HG03460 (cell line): Measurements from ENCODE around the gene TRIM31.
"Not testable (repeated sequence)": the region's sequence is repeated elsewhere in the genome, so short reads cannot be mapped to it uniquely, and the experiment has no call there.

Experiments
- ATAC-seq: cut with Tn5 transposase; IDR thresholded peaks from one replicate; pipeline ENCODE4 v1.9.1; 2021; ENCODE audit not compliant: unreplicated experiment

Gene TRIM31

DNA sequence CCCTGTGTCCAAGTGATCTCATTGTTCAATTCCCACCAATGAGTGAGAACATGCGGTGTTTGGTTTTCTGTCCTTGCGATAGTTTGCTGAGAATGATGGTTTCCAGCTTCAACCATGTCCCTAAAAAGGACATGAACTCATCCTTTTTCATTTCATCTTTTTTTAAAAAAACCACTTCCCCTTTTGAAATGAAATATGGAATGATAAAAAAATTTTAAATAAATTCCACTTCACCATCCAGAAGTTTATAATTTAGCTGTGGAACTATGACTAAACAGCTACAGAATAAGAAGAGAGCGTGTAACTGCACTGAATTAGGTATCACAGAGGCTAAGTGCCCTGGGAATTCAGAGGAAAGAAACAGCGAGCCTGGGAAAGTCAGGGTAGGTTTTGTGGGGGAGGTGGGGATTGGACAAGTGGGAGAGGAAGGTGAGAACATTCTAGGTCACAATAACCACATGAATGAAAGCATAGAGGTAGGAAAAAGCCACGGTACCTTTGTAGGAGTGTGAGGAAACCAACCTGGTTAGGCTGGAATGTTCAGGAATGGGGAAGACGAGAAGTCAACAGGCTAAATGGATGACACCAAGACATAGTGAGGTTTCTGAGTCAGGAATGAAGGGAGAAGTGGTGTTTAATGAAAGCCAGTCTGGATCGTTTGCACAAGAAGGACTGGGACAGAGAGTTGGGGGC lies 37.1 kb upstream of the TRIM31 start:
- no peak for ATAC-seq

DNA sequence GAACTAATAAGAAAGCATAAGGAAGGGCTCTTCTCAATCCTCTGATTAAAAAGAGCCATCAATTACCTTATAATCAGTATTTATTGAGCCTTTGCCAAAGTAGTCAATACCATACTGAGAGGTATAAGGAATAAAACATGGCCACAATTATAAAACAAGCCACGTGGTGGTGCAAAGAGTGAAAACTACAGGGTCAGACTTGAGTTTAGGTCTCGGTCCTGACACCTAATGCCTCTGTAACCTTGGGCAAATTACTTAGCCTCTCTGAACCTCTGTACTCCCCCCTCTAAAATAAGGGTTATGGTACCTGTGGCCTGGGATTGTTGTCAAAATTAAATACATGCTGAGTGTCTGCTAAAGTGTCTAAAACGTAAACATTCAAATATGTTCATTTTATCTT lies 36.3 kb upstream of the TRIM31 start:
- no peak for ATAC-seq

DNA sequence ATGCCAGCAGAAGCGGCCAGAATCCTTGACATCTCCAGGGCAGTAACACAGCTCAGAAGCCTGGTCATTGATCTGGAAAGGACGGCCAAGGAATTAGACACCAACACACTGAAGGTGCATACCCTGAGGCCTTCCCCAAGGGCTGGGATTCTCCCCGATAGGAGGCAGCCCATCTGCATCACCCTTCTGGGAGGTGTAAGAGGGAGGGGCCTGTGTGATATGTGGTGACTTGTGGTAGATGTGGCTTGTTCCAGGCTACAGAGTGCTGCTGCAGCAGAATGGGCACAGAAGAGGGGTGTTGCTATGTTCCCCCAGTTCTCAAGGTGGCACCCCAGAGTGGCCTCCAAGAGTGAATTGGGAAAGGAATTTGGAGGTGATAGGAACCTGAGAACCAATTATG lies 34.2 kb upstream of the TRIM31 start:
- ATAC-seq: no peak

DNA sequence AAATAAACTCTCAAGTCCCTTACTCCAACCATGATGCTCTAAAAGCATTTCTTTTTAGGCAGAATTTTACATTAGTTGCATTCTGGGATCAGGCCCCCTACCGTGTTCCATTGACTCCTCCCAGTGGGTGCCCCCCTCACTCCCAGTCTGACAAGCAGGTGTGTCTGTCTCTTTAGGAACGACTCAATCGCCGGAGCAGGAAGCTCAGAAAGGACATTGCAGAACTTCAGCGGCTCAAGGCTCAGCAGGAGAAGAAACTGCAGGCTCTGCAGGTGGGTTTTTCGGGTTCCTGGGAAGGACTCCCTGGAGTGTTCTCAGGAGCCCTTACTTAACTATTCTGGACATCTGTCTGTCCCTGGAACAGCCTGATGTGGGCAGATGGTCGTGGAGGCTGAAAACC lies 32.9 kb upstream of the TRIM31 start:
- ATAC-seq: no peak

DNA sequence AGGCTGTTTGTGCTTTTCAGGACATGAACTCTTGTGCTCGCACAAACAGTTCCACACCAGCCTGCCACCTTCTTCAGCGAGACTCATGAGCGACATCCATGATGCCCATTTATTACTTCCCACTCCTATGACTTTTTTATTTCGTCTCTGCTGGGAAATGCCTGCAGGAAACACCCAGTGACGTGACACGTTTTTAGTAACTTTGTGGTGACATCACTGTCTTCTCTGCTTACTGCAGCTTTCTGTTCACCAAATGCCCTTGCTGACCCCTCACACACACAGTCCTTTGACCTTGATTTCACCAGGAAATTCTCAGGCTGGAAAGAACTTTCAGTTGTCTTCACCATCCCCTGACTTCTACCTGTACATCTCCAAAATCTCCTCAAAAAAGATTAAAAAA lies 31.9 kb upstream of the TRIM31 start:
- ATAC-seq: no peak

DNA sequence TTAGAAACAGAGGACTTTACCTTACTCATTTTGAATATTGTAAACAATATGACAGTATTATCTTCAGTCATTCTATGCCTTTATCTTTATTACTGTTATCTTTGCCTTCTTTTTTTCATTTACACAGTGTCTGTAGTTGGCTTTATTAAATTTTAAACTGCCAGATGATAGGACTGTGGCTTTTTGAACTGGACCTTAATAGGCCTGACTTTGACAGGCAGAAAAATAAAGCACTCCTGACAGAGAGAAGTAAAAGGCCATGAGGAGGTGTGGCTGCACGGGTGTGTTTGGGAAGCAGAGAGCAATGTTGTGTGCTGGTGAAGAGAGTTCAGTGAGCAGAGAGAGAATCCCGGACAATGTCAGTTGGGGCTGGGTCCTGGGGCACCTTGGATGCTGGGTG lies 30.9 kb upstream of the TRIM31 start:
- ATAC-seq: no peak

DNA sequence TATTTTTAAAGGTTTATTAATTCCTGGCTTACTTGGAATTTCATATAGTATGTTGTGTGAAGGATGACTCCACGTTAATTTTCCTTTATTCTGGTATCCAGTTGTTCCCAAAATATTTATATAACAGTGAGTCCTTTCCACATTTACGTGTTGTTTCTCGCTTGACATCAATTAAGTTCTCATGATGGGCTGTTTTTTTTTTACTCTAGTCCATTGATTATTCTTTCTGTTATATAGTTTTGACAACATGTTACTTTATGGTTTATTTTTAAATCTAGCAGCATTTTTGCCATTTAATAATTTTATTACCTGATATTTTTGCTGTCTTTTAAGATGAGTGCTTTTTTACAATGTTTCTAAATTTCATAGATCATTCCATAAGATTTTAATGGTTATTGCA lies 29.8 kb upstream of the TRIM31 start:
- ATAC-seq: no peak

DNA sequence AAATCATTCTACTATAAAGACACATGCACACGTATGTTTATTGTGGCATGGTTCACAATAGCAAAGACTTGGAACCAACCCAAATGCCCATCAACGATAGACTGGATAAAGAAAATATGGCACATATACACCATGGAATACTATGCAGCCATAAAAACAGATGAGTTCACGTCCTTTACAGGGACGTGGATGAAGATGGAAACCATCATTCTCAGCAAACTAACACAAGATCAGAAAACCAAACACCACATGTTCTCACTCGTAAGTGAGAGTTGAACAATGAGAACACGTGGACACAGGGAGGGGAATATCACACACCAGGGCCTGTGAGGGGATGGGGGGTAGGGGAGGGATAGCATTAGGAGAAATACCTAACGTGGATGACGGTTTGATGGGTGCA lies 27.4 kb upstream of the TRIM31 start:
- not testable (repeated sequence) for ATAC-seq

DNA sequence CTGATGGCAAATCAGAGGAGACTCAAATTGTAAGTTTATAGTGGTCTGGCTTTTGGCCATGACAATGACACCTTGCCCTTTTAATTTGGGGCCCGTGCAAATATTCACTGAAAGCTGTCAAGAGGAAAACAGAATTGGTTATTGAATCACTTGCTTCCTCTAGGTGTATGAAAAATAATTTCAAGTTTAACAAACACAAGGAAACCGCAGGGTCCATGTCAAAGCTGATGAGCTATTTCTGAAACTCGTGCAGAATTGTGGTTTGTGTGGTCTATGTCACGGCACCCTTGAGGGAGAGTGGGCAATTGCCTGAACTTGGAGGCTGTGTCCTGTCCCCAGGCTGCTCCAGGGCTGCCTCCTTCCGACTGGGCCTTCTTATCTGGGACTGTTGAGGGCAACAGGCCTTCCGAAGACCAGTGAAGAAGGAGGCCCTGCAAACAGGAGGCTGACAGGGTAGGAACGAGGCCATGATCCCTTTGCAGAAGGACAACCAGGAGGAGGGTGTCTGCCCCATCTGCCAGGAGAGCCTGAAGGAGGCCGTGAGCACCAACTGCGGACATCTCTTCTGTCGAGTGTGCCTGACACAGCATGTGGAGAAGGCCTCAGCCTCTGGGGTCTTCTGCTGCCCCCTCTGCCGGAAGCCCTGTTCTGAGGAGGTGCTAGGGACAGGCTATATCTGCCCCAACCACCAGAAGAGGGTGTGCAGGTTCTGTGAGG lies 23.8 kb upstream of the TRIM31 start:
- no peak for ATAC-seq

DNA sequence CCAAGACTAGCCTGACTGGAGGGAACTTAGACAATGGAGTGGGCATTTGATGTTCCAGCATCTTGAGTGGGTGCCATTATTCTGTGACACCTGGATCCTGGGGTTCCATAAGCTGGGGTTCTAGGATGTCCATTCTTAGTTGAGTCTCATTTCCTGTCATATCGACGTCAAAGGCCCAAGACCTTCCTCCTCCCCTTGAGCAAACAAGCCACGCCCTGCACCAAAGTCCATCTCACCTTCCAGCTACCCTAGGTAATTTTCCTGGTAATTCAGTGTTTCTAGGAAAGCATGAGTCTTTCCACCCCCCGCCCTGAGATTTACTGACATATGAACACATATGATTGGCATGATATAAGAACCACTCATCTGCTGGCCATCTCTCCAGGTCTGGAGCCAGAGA lies 22.9 kb upstream of the TRIM31 start, which contains the start of gene TRIM40:
Gene TRIM40, plus strand, starts transcription at position 384 of the 400 bp plus-strand sequence. CDS start 897 bp downstream, outside the sequence.
- no peak for ATAC-seq

DNA sequence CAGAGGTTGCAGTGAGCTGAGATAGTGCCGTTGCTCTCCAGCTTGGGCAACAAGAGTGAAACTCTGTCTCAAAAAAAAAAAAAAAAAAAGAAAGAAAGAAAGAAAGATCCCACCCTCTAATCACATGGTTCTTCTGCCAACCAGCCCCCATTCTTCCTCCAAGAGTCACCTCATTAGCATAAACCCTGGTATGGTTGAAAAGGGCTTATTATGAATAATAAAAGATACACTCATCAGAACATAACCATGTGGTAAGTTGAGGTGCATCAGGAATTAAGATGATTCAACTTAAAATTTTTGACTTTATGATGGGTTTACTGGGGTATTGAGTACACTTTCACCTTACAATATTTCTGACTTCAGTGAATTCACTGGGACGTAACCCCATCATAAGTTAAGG lies 22.3 kb upstream of the TRIM31 start:
- no peak for ATAC-seq

DNA sequence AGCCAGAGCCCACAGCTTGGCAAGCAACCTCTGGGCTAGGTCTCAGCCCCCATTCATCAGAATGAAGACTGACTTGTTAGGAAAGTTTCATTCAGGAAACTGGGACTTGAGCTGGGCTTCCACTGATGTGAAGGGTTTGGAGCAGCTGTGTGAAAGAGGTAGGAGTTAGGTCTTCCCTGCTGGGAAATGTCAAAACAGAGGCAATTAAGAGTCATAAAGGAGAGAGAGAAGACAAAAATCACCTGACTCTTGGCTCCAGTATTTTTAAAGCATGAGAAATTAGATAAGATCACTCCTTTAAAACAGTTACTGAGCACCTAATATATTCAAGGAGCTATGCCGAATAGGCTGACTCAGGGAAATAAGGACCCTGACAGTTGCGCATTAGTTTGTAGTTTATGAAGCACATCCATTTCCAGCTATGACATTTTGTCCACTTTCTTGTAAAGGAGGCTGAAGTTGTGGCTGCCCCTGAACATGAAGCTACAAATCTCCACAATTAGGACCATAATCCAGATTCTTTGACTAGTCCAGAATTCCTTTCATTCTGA lies 19.1 kb upstream of the TRIM31 start:
- no peak for ATAC-seq

DNA sequence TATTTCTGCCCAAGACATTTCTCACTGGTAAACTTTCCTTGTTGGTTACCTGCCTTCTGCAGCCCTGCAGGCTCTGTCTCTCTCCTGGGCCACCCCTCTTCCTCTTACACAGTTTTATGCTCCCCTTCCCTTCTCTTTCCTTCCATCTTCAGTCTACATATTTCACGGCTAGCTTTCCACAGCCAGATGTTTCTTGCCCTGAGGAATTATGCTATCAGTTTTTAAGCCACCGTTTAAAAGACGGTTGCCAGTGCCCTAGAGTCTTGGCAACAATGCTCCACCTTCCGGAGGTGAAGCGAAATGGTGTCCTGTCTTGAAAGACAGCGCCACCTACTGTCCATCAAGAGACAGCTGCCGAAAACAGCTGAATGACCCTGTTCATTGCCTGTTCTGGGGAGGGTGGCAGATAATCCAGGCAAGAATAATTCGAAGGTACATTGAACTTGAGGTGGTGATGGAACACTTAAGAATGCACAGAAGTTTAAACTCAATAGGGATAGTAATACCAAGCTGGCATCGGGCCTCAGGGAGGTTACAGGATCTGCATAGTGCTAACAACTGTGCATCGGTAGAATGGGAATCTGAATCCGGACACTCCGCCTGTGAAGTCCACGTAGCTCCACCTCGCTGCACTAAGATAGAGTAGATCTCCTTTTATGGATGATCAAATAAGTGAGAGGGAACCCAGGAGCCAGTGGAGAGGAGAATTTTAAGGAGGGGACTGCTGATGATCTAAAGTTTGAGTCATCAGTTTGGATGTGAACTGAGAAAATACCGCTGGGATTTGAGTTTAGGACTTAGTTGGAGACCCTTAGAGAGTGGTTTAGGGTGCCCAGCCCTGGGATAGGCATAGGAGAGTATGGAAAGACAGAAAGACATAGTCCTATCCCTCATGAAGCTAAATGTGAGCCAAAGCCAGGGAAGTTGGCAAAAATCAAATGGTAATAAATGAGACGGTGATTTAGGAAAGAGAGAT lies 18.3 kb upstream of the TRIM31 start:
- no peak for ATAC-seq

DNA sequence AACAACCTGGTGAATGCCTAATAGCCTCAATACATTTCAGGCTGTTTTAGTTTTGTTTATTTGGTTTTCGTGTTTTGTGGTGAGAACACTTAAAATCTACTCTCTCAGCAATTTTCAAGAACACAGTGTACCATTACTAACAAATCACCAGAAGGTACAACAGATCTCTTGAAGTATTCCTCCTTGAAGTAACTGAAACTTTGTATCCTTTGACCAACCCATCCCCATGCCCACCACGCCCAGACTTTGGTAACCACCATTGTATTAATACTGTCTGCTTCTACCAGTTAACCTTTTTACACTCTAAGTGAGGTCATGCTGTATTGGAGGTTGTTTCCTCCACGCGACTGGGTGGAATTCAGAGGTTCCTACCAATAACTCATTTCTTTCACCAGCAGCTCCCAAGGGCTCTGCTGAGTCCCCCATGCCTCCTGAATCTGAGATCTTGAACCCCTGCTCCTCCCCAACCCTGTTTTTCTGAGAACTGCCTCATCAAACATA lies 17.3 kb upstream of the TRIM31 start:
- ATAC-seq: no peak

DNA sequence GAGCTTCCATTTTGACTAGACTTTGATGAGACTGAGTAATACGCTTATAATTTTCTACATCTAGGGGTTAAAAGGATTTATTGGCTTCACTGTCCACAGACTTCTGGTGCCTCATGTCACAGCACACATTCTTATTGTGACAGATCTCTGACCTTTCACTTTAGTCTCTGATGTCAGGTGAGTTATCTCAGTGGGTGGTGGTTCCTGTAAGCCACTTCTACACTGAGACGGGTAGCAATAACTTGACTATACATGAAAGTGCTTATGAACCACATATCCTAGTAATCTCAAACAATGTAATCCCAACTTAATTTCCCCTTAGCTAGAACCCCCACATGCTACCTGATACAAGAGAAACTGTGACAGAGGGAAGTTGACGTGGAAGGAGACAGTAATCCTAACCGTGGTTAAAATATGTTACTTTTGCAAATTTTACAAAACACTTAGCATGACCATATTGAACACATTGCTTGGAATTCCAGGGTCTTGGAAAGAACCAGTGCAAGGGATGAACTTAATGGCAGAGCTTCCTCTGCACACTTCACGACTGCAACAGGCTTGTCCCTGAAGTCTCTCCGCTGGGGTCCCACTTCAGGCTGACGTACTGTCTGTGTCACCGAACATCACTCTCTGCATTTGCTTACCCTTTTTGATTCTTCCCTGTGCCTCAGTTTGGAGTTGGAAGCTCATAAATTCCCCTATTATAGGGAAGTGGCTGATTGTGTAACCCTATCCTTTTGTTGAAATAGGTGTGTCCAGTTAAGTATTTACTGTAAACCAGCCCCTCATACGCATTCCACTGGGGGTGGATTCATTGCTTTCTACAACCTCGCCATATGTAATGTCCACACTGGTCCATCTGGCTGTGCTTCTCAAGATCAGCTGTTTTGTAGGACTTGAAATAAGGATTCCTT lies 16.6 kb upstream of the TRIM31 start:
- no peak for ATAC-seq

DNA sequence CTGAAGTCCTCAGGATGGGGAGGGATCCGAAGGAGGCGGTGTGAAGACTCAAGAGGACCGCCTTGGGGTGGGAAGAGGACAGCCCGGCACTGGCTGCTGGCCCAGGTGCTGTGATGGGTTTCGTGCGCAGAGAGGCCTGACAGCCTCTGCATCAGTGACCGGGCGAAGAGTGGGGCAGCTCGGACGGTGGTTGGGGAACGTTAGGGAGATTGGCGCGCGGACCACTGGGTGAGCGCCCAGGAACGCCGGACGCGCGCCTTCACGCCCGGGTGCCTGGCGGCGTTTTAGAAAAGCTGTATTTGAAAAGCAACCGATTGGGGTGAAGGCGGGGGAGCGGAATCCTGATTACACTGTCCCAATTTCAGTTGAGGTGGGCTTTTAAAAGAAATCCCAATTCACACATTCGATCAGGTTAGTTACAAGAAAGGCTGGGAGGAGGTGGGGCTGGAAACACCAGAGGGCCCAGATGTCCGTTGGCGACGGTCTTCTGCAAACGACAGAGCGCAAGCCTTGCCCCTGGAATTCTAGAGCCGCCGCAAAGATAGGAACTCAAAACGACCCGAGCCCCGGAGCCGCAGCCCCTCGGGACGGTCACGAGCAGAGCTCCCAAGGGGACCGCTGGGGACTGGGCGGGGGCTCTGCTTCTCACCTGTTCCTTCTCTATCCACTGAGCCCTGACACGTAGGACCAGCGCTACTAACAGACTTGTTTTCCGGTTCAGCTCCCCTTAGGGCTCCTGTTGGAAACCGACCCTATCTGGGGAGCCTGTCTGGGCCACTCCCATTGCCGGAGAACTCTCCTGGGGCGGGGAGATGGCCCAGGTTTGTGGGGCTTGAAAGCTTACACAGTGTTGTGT lies 14.6 kb upstream of the TRIM31 start:
- ATAC-seq: no peak

DNA sequence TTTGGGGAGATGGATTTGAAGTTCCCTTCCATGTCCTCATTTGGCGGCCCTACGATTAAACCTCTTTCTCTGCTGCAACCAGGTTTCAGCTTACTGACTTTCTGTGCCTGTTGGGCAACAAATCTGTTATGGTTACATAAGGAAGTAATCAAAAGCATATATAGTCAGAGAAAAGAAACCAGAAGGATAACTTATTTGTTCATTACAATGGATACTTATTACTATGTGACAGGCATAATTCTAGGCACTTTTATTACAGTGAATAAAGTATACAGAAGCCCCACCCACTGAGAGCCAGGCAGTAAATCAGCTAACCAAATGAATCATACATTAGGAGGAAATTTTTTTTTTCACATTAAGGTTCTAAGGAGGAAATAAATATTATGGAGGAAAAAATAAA lies 9.6 kb upstream of the TRIM31 start:
- ATAC-seq: no peak

DNA sequence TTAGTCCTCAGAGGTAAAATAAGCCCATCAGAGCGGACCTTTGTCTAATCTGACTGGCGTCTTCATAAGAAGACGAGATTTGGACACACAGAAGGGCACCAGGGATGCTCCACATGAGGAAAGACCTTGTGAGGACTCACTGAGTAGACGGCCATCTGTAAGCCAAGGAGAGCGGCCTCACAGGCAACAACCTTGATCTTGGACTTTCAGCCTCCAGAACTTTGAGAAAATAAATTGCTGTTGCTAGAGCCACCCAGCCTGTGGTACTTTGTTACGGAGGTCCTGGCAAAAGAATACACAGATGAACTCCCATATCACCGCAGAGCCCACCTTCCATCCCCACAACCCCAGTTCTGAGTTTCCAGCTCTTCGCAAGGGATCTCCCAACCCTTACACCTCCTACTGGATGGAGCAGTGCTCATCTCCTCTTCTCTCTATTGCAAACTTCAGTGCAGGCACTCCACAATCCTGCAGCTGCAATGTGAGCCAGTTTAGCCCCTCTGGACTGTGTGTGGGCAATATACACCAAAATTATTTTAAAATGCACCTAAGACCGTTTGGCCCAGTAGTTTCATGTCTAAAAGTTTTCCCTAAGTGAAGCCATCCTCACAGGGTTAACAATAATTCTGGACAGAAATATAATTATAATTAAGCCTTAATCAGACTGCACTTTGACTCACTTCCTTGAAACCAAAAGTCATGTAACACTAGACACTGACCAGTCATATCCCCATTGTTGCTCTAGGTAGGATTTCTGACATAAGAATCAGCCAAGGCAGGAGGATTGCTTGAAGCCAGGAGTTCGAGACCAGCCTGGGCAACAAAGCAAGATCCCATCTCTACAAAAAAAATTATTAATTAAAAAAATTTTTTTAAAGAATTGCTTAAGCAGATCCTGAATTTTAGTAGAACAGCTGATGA lies 8.8 kb upstream of the TRIM31 start:
- ATAC-seq: no peak
